ENCODE results near the gene IRF2BP1.

The IRF2BP1 gene

GRCh38 chr19:45884682-45885555 lies 1.0 kb downstream of the IRF2BP1 start:
- no peak for DNase-seq (ENCODE audit: low read depth)
- peak overlapping the region; percentile 60 for H3K4me3 ChIP-seq (ENCODE audit: low read depth, low read length)
- no peak for TF ChIP-seq CTCF (IDR thresholded peaks at IDR 0.05; ENCODE audit: low read depth, low read length, missing control alignments)

GRCh38 chr19:45883881-45884681 lies 1.9 kb downstream of the IRF2BP1 start:
- DNase-seq (ENCODE audit: low read depth), result no peak
- TF ChIP-seq CTCF (IDR thresholded peaks at IDR 0.05; ENCODE audit: low read depth, low read length, missing control alignments), result no peak
- H3K4me3 ChIP-seq (ENCODE audit: low read depth, low read length), result no peak overlapping the region

- H3K4me3 ChIP-seq (ENCODE audit: low read depth, low read length), result no peak overlapping the region
- TF ChIP-seq CTCF (IDR thresholded peaks at IDR 0.05; ENCODE audit: low read depth, low read length, missing control alignments), result no peak
These were observed 2.4 kb downstream of the IRF2BP1 start for GRCh38 chr19:45883586-45883880.

GRCh38 chr19:45882652-45883585 lies 3.0 kb downstream of the IRF2BP1 start:
- DNase-seq (ENCODE audit: low read depth), result peak; percentile 49
- no peak overlapping the region for H3K4me3 ChIP-seq (ENCODE audit: low read depth, low read length)
- TF ChIP-seq CTCF (IDR thresholded peaks at IDR 0.05; ENCODE audit: low read depth, low read length, missing control alignments), result peak; percentile 98

More at GRCh38 chr19:45883586-45883880, 2.4 kb downstream of the IRF2BP1 start:
- no peak for DNase-seq (ENCODE audit: low read depth)

- DNase-seq (ENCODE audit: low read depth), result no peak
- no peak for TF ChIP-seq CTCF (IDR thresholded peaks at IDR 0.05; ENCODE audit: low read depth, low read length, missing control alignments)
- no peak overlapping the region for H3K4me3 ChIP-seq (ENCODE audit: low read depth, low read length)
These were observed 3.9 kb downstream of the IRF2BP1 start for GRCh38 chr19:45881909-45882528.
